ENCODE data around the gene C2orf68.
"Not testable (repeated sequence)": the region's sequence is repeated elsewhere in the genome, so short reads cannot be mapped to it uniquely, and the experiment has no call there.

The C2orf68 gene

DNA sequence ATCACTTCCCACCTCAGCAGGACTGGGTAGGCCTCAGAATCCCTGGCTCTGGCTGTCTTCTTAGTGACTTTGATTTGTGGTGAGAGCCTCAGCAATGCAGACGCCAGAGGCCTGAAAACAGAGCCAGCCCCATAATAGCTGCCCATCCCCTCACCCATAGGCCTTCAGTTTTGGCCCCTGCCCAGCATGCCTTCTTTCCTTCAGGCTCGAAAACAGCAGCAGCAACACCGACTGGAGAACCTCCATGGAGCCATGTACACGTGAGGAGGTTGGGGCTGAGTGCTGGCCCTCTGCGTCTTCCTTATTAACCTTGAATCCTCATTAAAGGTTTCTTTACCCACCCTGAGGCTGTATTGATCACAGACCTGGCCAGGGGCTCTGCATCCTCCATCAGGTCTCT, 14.6 kb downstream of the C2orf68 start:
- DNase-seq: no peak

DNA sequence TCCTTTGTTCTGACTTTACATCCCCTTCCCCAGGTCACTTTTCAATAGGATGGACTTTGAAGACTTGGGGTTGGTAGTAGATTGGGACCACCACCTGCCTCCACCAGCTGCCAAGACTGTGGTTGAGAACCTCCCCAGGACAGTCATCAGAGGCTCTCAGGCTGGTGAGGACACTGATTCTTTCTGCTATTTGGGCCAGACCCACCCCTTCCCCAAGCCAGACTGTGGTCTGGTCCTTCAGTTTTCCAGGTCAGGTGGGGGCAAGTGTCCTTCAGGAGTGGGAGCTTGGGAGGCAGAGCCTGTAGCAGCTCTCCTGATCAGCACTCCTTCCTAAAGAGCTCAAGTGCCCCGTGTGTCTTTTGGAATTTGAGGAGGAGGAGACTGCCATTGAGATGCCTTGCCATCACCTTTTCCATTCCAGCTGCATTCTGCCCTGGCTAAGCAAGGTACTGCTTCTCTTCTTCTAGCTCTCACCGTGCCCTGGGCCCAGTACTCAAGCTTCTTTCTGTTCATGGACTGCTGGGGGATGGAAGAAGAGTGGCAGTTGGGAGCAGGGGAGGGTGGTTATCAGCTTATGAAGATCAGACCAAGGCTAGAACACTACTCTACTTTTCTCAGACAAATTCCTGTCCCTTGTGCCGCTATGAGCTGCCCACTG, 15.3 kb downstream of the C2orf68 start:
- DNase-seq: no peak

DNA sequence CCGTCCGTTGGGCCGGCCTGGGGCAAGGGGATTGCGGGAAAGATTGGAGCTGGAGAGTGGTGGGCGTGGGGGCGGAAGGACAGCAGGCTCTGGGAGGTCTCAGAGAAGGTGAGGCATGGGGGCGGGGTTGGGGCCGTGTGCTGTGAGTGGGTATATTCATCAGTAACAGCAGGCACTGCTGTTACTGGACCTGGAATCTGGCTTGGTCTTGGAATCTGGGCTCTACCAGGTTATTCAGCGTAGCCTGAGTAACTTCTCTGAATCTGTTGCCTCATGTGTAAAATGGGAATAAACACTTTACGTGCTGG, 15.9 kb downstream of the C2orf68 start:
- DNase-seq: no peak

DNA sequence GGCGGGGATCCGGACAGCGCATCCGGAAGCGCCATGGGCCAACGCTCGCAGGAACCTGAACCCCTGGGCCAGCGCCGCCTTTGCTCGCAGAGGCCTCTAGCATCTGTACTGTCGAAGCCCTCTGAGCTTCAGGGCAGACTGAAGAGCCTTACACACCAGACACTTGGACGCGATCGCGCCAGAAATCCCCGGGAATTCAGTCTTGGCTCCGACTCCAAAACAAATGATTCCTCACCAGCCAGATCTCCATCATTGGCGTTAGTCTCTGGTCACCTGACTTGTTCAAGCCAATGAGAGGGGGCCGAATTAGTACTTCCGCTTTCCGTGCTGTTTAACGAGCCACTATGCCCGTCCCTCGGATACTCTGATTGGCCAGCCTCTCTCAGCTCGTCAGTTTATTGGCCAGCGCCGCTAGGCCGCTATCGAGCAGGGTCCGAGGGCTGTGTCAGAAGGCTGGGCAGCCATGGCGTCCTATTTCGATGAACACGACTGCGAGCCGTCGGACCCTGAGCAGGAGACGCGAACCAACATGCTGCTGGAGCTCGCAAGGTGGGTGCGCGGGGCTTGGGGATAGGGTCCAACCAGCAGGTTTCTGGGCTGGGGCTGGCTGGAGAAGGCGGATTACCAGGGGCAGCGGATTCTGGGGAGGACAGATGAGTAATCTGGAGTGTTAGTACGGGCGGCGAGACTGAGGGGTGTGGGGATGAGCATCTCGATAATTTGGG, 16.4 kb downstream of the C2orf68 start, which contains the start of gene RNF181:
Gene RNF181, plus strand, starts transcription at position 445 of the 725 bp plus-strand sequence. Its CDS starts 19 bp downstream, at position 464.
- peak; percentile 91 to 98 for DNase-seq

DNA sequence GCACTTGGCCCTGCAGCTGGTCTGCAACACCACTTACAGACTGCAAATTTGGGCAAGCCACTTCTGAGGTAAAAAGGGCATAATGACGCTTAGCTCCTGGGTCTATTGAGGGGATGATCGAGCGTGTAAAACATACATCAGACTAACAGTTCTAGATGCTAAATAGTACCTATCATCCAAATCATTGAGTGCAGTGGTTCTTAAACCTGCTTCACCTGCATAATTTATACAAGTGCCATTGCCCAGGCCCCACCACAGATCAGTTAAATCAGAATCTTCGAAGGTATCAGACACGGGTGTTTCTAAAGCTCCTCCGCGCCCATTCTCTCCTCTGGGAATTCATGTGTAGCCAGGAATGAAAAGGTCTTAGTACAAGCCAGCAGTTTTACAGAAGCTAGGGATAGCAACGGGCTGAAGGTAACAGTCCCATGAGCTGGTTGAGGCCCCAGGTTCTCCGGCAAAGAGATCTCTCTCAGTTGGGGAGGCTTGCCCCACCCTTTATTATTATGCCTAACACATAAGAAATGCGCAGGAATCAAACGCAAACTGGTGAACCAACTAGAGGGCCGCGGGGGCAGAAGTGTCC, 17.1 kb downstream of the C2orf68 start:
- no peak for DNase-seq

DNA sequence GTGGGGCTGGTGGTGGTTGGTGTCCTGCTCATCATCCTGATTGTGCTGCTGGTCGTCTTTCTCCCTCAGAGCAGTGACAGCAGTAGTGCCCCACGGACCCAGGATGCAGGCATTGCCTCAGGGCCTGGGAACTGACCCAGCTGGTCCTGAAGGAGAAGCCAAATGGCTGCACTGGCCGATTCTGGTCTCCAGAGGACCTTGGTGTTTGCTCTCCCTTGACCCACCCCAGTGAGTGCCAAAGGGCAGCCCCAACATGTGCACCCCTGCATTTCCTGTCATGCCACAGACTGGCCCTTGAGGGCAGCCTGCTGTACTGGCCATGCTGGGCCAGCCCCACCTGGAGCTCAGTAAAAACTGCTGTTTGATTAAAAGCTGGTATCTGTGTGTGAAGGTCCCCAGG, 18.8 kb downstream of the C2orf68 start:
- DNase-seq: no peak

DNA sequence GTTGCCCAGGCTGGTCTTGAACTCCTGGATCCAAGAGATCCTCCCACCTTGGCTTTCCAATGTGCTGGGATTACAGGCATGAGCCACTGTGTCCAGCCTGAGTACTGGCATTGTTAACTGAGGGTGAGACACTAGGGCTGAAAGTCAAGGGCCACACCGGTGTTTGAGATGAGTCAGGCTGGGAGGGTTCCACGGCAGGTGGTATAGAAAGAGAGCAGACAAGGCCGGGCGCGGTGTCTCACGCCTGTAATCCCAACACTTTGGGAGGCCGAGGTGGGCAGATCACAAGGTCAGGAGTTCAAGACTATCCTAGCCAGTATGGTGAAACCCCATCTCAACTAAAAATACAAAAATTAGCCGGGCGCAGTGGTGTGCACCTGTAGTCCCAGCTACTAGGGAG, 19.6 kb downstream of the C2orf68 start:
- not testable (repeated sequence) for DNase-seq

DNA sequence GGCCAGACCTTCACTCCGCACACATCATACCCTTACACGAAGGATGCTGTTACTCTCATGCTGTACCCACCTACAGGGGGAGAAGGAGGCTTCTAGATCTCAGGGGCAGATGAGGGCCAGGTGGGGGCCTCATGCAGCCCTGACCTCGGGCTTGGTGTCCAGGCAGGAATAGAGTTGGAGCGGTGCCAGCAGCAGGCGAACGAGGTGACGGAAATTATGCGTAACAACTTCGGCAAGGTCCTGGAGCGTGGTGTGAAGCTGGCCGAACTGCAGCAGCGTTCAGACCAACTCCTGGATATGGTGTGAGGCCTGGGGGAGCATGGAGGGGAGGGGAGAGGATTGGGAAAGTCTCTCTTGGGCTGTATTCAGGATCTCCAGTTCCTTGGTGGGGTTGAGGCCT, 20.3 kb downstream of the C2orf68 start:
- no peak for DNase-seq

DNA sequence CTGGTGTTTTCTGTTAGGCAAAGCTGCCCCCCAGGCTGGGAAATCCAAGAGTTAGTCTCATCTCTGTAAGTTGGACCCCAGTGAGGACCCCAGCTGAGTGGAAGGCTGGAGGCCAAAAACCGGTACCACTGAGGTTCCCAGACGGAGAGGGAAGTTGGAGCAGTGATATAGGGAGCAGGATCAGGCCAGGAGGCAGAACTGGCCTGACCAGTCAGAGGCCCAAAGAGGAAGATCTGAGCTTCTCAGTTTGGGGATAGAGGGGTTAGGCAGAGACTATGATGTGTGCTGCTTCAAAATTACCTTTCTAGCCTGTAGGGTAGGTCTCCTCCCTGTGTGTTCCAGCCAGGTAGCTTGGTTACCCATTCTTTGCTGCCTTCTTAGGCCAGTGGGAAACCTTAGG, 20.9 kb downstream of the C2orf68 start:
- DNase-seq: no peak

DNA sequence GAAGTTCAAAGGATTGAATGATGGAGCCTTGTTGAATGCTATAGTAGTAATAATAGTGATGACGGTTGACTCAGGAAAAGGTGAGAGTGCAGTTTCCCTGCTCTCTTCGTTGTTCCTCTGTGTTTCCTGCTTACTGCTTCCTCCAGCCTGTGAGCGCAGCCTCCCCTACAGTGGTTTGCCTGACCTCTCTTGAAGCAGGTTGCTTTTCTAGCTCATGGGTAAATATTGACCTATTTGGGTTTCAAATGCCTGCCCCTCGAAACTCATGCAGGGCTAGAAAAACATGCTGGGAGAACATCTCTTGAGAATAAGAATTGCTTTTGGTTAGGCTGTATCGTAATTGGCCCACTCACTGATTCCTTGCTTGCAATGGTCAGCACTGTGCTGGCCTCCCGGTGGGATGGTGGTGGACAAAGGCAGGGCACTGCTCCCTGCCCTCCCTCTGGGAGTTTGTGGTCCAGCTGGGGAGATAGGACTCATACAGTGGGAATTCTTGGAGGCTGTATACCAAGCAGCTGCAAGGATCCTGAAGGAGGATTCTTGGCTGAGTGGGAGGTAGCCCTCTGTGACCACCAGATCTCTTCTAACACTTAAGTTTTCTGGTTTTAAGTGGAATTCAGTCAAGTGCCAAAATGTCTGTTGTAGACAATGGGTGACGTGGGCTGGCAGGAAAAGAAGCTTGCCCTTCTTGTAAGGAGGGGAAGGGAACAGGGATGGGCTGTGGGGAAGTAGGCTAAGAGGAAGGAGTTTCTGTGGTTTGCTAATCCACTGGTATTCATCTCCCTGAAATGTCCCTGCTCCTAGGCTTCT, 21.7 kb downstream of the C2orf68 start:
- no peak for DNase-seq

DNA sequence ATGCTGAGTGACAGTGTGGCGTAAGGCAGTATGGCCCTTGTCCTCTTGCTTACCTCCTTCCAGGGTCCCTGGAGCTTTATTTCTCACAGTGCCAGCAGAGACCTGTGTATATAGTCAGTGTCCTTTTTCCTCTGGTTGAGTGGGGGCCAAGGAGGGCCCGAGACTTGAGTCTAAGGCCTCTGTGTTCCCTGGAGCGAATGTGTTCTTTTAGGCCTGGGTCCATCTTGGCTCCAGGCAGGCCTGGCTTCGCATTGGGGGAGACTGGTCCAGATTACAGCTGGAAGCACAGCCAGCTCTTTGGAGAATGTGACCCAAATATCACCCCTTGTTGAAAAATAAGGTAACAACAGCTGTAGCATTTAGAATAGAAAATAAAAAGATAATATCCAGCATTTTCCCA, 22.7 kb downstream of the C2orf68 start:
- DNase-seq: no peak

DNA sequence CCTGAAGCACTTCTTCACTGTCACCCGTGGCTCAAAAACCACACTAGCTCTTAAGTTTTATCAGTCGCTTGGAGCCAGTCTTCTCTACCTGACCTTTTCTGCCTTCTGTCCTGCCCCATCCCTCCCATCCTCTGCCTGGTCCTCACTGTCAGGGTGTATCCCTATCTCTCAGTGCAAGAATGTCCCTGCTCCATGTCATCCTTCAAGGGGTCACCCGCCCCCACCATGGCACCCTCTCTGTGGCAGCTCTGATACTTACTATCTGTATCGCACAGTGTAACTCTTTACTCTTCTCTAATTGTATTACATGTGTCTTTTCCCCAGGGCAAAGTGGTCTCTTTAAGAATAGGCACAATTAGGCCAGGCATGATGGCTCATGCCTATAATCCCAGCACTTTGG, 23.2 kb downstream of the C2orf68 start:
- DNase-seq: no peak

DNA sequence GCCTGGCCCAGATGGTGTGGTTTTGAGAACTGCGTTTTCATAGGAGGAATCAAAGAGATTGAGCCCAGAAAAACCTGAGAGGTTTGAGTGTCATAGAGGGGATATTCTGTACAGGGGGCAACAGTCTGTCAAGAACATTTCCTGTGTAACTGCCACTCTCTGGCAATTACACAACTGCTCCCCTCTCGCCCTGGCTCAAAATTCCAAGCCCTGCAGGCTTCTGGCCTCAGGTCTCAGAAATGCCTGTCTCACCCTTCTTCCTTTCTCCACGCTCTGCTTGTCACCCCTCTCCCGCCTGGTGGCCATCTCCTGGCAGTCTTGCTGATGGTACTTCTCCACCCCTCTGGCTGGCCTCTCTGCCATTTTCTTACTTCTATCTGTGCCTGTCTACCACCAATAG, 23.6 kb downstream of the C2orf68 start:
- DNase-seq: no peak

DNA sequence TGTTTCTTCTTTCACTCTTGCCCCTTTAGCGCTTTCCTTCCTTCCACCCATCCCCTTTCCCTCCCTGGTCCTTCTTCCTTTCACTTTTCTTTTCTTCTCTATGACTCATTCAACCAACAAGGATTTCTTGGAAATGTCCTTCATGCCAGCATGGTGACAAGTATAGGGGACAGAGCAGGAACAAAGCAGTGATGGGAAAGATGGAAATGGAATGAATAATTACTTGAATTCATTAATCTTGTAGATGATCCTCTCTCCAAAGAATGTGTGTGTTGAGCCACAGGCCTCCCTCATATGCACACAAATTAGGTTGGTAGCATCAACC, 26.1 kb downstream of the C2orf68 start:
- no peak for DNase-seq

DNA sequence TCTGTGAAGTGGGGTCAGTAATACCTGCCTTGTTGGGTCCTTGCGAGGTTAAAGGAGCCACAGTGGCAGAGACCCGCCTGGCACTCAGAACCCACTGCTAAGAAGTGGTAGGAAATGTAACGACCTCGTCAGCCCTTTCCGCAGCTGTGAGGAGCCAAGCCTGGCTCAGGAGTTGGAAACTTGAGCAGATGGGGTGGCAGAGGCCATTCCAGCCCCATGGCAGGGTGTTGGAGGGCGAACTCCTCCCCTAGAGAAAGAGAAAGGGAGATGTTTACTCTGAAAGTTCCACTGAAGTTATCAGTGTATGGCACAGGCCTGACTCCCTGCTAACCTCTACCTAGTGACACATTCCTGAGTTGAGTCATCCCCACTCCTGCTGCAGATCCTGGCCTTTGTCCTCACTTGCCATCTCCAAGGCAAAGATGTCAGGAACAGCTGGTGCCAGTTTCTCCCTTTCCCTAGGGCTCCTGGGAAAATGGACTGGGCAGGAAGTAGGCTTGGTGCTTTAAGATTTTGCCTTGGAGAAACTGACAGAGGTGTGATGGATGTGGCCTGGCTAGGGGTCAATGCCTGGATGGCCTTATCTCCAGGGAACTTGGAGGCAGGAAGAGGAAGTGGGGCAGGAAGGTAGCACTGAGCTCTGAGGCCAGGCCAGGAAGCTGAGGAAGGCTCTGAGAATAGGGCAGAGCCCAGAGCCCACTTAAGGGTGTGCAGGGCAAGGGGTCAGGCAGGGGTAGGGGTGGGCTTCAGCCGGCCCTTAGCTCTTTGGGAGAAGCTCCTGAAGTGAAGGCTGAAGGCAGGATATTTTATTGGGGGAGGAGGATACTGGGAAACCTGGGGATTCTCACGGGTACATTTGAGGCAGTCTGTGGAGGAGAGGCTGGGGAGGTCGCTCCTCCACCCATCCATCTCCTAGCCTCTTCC, 26.7 kb downstream of the C2orf68 start:
- no peak for DNase-seq

DNA sequence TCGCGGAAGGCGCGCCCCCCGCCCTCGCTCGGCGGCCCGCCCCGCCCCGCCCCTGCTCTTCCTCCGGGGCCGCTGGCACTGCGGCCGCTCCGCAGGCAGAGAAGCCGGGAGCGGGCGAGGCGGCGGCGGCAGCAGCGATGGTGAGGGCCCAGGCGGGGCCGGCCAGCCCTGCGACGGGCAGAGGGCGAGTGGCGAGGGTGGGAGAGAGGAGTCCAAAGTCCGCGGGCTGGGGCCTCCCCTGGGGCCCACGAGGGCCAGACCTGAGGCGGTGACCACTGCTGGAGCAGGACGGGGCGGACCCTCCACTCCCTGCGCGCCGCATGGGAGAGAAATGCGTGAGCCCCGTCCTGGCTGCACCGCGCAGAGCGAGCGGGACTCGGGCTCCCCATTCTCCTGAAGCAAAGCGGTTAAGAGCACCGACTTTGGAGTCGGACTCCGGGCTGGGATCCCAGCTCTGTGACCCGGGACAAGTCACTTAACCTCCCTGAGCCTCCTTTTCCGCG, 27.5 kb downstream of the C2orf68 start, which contains the start of gene VAMP5:
Gene VAMP5, plus strand, starts transcription at position 78 of the 503 bp plus-strand sequence. Its CDS starts 60 bp downstream, at position 138.
- DNase-seq: no peak

DNA sequence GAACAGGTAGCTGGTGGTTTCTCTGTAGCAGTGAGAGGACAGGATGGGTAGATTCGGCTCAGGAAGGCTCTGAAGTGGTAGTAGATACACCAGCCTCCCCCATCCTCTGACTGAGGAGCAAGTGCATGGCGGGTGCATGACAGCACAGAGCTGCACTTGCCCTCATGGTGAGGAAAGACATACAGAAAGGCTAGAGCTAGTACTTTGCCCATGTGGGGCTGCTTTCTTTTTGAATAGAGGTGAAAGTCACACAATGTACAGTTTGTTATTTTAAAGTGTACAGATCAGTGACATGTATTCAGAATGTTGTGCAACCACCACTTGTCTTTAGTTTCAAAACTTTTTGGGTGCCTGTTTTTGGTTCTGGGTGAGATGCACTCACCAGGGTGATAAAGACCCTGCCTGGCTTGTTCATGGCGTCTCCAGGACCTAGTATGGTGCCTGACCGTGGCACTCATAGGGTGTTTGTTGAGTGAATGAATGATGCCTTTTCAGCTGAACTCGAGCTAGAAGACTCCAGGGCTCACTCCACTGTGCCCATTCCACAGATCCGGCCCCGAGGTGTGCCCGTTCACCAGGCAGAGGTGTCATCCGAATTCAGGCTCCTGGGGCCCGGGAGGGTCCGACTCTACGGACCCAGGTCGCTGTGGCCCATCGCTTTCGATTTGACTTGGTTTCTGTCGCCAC, 28.1 kb downstream of the C2orf68 start:
- DNase-seq: no peak

DNA sequence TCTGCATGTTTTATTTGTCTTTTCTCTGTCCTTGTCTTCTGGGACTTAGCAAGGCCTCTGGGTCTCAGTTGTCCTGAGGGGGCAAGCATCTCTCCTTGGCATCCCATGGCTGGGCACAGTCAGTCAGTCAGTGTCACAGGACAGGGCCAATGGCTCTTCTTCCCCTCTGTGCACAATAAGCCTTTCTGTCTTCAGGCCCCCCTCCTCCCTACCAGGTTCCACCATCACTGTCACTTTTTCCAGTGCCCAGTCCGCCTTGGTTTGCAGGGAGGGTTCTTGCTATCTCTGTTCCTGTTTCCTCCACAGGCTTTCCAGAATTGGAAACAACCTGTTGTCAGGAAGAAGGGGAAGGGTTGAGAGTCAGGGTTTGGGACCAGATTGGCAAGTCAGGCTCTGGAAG, 29.4 kb downstream of the C2orf68 start:
- DNase-seq: no peak

DNA sequence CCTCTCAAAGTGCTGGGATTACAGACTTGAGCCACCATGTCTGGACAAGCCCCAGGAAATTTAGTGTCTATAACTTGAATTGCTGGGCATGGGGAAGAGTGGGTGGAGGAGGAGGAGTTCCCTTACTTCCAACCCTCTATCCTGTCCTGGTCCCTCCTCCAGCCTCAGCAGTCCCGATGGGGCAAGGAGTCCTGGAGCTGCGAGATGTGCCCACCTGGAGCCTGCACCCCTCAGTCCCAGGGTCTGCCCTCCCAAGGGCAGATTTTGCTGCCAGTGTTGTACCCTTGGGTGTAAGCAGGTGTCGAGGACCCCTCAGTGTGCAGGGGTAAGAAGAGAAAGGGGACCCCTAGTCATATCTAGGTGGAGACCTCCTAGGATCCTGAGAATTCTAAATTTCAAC, 31.7 kb downstream of the C2orf68 start:
- DNase-seq: no peak

DNA sequence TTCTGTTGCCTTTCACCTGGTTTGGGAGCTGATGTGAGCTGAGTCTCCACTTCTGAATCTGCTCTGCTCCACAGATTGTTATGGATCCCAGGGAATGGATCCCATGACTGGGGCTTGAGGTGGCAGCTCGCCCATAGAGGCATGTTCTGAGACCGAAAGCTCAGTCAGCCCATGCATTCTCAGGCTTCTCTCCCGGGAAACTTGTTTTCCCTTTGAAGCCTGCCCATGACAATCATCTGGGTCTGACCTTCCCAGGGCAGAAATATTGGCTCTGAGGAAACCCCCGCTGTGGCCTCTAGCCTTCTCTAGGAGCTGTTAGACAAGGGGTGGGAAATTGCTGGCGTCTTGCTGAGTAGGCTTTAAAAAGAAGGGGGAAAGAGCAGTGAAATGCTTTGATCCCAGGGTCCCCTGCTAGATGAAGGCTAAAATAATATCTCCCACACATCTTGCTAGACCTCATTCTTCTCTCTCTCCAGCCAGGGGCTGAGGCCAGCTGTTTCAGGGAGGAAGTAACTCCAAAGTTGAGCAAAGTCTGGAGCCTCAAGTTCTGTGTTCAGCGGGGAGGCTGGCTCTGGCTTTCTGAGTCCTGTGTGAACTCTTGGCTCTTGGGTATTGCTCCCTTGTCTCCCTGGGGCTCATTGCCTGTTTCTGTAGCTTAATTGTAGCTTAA, 32.5 kb downstream of the C2orf68 start:
- no peak for DNase-seq
